IMR-90 (cell line): ENCODE data around the gene CSNK2B. TPM values are rescaled to one million over a fixed set of nuclear protein-coding genes. Genes with fewer than 3 reads are reported as not detected.

Experiments
- ATAC-seq: fragments of 200-7000 bp; cut with Tn5 transposase; 2 replicates; pipeline ENCODE4 v1.9.1; 2020; ENCODE audit warnings: low read depth, mild to moderate bottlenecking, moderate library complexity
- BruUV-seq: library from RNA; stranded (reverse); fragments of 400-500 nt; replicated peaks from 2 replicates; lab custom pipeline; 2021; lab: Mats Ljungman, UMichigan
- CTCF ChIA-PET: fragments of 300-600 bp; formaldehyde crosslinking; extraction: SDS; loops from one replicate; lab custom pipeline; 2021; ENCODE audit warnings: antibody characterized with exemption; lab: Yijun Ruan, JAX
- POLR2A ChIA-PET: fragments of 300-600 bp; sonication (Branson Sonifier 250); formaldehyde crosslinking; loops from one replicate; lab custom pipeline; 2022; ENCODE audit warnings: antibody characterized with exemption; ENCODE audit not compliant: unreplicated experiment; lab: Charles Lee
- DNase-seq: peaks from one replicate; pipeline ENCODE4 v3.0.0; 2013
- H2AFZ ChIP-seq: replicated peaks from 2 replicates; pipeline ENCODE3; 2013; ENCODE audit warnings: low read length, mild to moderate bottlenecking; ENCODE audit not compliant: poor library complexity
- H2AK5ac ChIP-seq: 2 replicates; pipeline ENCODE4 v1.6.1; 2013; ENCODE audit warnings: low read depth, low read length, inconsistent platforms
- H2AK9ac ChIP-seq: replicated peaks from 2 replicates; pipeline ENCODE3; 2013; ENCODE audit warnings: mild to moderate bottlenecking, low read depth, low read length, moderate library complexity; ENCODE audit not compliant: poor library complexity
- H2BK120ac ChIP-seq: 2 replicates; pipeline ENCODE4 v1.6.1; 2013; ENCODE audit warnings: low read depth, low read length, inconsistent platforms
- H2BK15ac ChIP-seq: 3 replicates; pipeline ENCODE4 v1.6.1; 2013; ENCODE audit warnings: low read depth, low read length, inconsistent platforms
- H2BK20ac ChIP-seq: 2 replicates; pipeline ENCODE4 v1.6.1; 2013; ENCODE audit warnings: low read depth, mild to moderate bottlenecking, inconsistent platforms, low read length, moderate library complexity
- H2BK5ac ChIP-seq: 2 replicates; pipeline ENCODE4 v1.6.1; 2013; ENCODE audit warnings: mild to moderate bottlenecking, low read depth, low read length, inconsistent platforms; ENCODE audit not compliant: poor library complexity, severe bottlenecking
- H3K14ac ChIP-seq: replicated peaks from 2 replicates; pipeline ENCODE4 v1.6.1; 2013; ENCODE audit warnings: low read depth, low read length, inconsistent platforms
- H3K18ac ChIP-seq: 2 replicates; pipeline ENCODE4 v1.6.1; 2013; ENCODE audit warnings: low read depth, low read length, control low read depth
- H3K23ac ChIP-seq: 2 replicates; pipeline ENCODE4 v1.6.1; 2013; ENCODE audit warnings: low read depth, low read length, inconsistent platforms
- H3K27ac ChIP-seq: 2 replicates; pipeline ENCODE4 v1.5.1; 2013; ENCODE audit warnings: mild to moderate bottlenecking, control low read depth, low read length; ENCODE audit not compliant: insufficient read depth
- H3K27me3 ChIP-seq: 2 replicates; pipeline ENCODE4 v1.6.1; 2013; ENCODE audit warnings: low read length; ENCODE audit not compliant: control insufficient read depth, insufficient read depth
- H3K36me3 ChIP-seq: 2 replicates; pipeline ENCODE4 v1.6.1; 2013; ENCODE audit warnings: low read length, mixed read lengths; ENCODE audit not compliant: control insufficient read depth, insufficient read depth
- H3K4ac ChIP-seq: 2 replicates; pipeline ENCODE4 v1.6.1; 2013; ENCODE audit warnings: low read depth, low read length, inconsistent platforms
- H3K4me1 ChIP-seq: 2 replicates; pipeline ENCODE4 v1.6.1; 2013; ENCODE audit warnings: low read length, mixed read lengths; ENCODE audit not compliant: control insufficient read depth, insufficient read depth
- H3K4me2 ChIP-seq: 2 replicates; pipeline ENCODE4 v1.6.1; 2013; ENCODE audit warnings: low read depth, mild to moderate bottlenecking, control low read depth, low read length, moderate library complexity
- H3K4me3 ChIP-seq: 2 replicates; pipeline ENCODE4 v1.5.1; 2013; ENCODE audit warnings: low read depth, mild to moderate bottlenecking, control low read depth, low read length, moderate library complexity; ENCODE audit not compliant: insufficient read depth
- H3K56ac ChIP-seq: 2 replicates; pipeline ENCODE4 v1.6.1; 2013; ENCODE audit warnings: low read length, inconsistent platforms; ENCODE audit not compliant: insufficient read depth; ENCODE audit errors: extremely low read depth
- H3K79me1 ChIP-seq, 2 experiments: 2 replicates each; pipeline ENCODE4 v1.6.1; 2013; ENCODE audit warnings: low read length in 2 of 2, inconsistent platforms in 1 of 2, low read depth in 1 of 2
- H3K9ac ChIP-seq: 2 replicates; pipeline ENCODE4 v1.6.1; 2013; ENCODE audit warnings: low read depth, low read length, control low read depth
- H3K9me1 ChIP-seq: 2 replicates; pipeline ENCODE4 v1.6.1; 2013; ENCODE audit warnings: low read length, inconsistent platforms; ENCODE audit not compliant: insufficient read depth
- H3K9me3 ChIP-seq: 2 replicates; pipeline ENCODE4 v1.6.1; 2013; ENCODE audit warnings: low read length; ENCODE audit not compliant: control insufficient read depth, insufficient read depth
- H4K20me1 ChIP-seq: 2 replicates; pipeline ENCODE4 v1.6.1; 2013; ENCODE audit warnings: low read length, inconsistent platforms; ENCODE audit not compliant: insufficient read depth
- H4K5ac ChIP-seq: 2 replicates; pipeline ENCODE4 v1.6.1; 2013; ENCODE audit warnings: mild to moderate bottlenecking, low read depth, low read length, control low read depth
- H4K8ac ChIP-seq, 2 experiments: 2 replicates each; pipeline ENCODE4 v1.6.1; 2013; ENCODE audit warnings: low read depth in 2 of 2, low read length in 2 of 2, control low read depth in 1 of 2, inconsistent platforms in 1 of 2
- H4K91ac ChIP-seq: 2 replicates; pipeline ENCODE4 v1.6.1; 2013; ENCODE audit warnings: low read depth, low read length, inconsistent platforms; ENCODE audit not compliant: insufficient read depth
- MAZ ChIP-seq: IDR thresholded peaks from 2 replicates; pipeline ENCODE4 v1.6.1; 2012; ENCODE audit warnings: low read depth, mild to moderate bottlenecking, low read length, improper control_type of control experiment, moderate library complexity, borderline replicate concordance
- POLR2A ChIP-seq: IDR thresholded peaks from 2 replicates; pipeline ENCODE4 v1.6.1; 2012; ENCODE audit warnings: mild to moderate bottlenecking, low read depth, low read length
- WGBS, 2 experiments: methylation state at CpG; one replicate each; pipeline versions ENCODE4 v1.1.5 to v1.1.7; 2013; ENCODE audit warnings: missing lambda C conversion rate in 2 of 2; ENCODE audit not compliant: insufficient read length in 1 of 2; ENCODE audit errors: extremely low coverage in 2 of 2; 5-methylcytosine and 5-hydroxymethylcytosine counted together
- dilution Hi-C: fragments of 300-500 bp; cut with HindIII; formaldehyde crosslinking; loops from one replicate; pipeline ENCODE4 v1.14.3; 2018; ENCODE audit warnings: low sequenced_read_pairs; ENCODE audit not compliant: unreplicated experiment
- in situ Hi-C: fragments of 300-500 bp; cut with MboI; formaldehyde crosslinking; loops from 3 replicates; pipeline ENCODE4 v1.14.3; 2019; ENCODE audit warnings: low sequenced_read_pairs, inconsistent platforms, mixed read lengths
- intact Hi-C: fragments of 100-400 bp; cut with micrococcal nuclease; formaldehyde crosslinking; loops from 2 replicates; pipeline ENCODE4 v1.10.0; 2022
- polyA plus RNA-seq, 3 experiments: library from polyadenylated mRNA; depleted of rRNA; stranded (reverse); fragments of >200 nt; gene quantifications; 2 replicates each; pipeline ENCODE4 v1.2.3, GENCODE V29; 2012; ENCODE audit warnings: low replicate concordance in 1 of 3
- total RNA-seq: library from RNA; depleted of rRNA; stranded (reverse); fragments of >200 nt; gene quantifications from 2 replicates; pipeline ENCODE4 v1.2.3, GENCODE V29; 2012
- TF ChIP-seq, protein P1 (sequence below): conservative IDR thresholded peaks from 2 replicates; pipeline ENCODE4 v1.5.1; 2012; ENCODE audit warnings: mild to moderate bottlenecking, low read depth, low read length, improper control_type of control experiment

The CSNK2B gene
- total and polyA plus RNA-seq, 2 of the 4 experiments (the other 2 are of a cell fraction), result 194 to 240 TPM

DNA sequence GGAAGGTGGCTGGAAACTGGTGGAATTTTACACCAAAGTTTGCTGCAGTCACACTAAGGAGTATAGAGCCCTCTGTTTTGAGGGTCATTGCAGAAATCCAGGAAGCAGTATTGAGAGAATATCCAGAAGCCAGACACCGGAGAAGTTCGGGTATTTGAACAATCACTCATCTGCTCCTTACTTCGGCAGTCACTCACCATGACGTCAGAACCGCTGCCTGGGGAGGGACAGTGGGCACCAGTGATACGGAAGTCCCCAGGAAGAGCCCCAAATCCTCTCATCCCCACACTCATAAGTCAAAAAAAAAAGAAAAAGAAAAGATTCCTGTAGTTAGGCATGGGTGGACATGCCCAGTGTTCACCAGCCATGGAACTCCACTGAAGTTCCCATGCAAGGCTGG is 11.0 kb downstream of the CSNK2B start:
- Histone ChIP-seq H3K9me1 (no peaks in the 10 kb centered on the region), H2AFZ (peak overlapping the region; percentile 28), H3K9ac (no peak overlapping the region), H2BK5ac (no peak overlapping the region), H2BK120ac (no peak overlapping the region), H3K9me3 (no peaks in the 10 kb centered on the region), H3K18ac (no peak overlapping the region), H3K27ac (no peak overlapping the region), H3K4me1 (peaks cover 9% of the 10 kb centered on the region), H4K8ac (no peak overlapping the region; a peak in 1 of 4 replicates), H2AK5ac (no peak overlapping the region), H3K56ac (no peak overlapping the region), H3K27me3 (no peaks in the 10 kb centered on the region), H3K79me1 (peaks cover 0 to 3% of the 10 kb centered on the region in 2 experiments; a peak in 1 of 4 replicates), H3K23ac (no peak overlapping the region), H3K4me2 (no peak overlapping the region), H3K4ac (no peak overlapping the region), H3K36me3 (peaks cover 16% of the 10 kb centered on the region), H3K14ac (no peak overlapping the region), H2AK9ac (no peak overlapping the region), H4K5ac (no peak overlapping the region), H4K20me1 (no peaks in the 10 kb centered on the region), H2BK15ac (no peak overlapping the region), H4K91ac (no peak overlapping the region), H2BK20ac (no peak overlapping the region), H3K4me3 (no peak overlapping the region)
- intact Hi-C loops (no loop called here), dilution Hi-C loops (no loop called here), in situ Hi-C loops (no loop called here)
- no peak for DNase-seq
- POLR2A ChIA-PET, result no interaction called here
- BruUV-seq, result no TSS peak
- CTCF ChIA-PET, result no interaction called here
- TF ChIP-seq POLR2A (0 out of 2 replicates have a peak, but pooled peaks have one; percentile 24), MAZ (no peak)
- TF ChIP-seq, protein P1, sequence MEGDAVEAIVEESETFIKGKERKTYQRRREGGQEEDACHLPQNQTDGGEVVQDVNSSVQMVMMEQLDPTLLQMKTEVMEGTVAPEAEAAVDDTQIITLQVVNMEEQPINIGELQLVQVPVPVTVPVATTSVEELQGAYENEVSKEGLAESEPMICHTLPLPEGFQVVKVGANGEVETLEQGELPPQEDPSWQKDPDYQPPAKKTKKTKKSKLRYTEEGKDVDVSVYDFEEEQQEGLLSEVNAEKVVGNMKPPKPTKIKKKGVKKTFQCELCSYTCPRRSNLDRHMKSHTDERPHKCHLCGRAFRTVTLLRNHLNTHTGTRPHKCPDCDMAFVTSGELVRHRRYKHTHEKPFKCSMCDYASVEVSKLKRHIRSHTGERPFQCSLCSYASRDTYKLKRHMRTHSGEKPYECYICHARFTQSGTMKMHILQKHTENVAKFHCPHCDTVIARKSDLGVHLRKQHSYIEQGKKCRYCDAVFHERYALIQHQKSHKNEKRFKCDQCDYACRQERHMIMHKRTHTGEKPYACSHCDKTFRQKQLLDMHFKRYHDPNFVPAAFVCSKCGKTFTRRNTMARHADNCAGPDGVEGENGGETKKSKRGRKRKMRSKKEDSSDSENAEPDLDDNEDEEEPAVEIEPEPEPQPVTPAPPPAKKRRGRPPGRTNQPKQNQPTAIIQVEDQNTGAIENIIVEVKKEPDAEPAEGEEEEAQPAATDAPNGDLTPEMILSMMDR, result no peak
- no CpG with 5 or more reads among the region's 6 CpGs for WGBS, 2 experiments
- no peak for ATAC-seq
